PC-3 (cell line): ENCODE data around the gene ZNF699. TPM values are rescaled to one million over a fixed set of nuclear protein-coding genes. Genes with fewer than 3 reads are reported as not detected.
"Not testable (repeated sequence)": the region's sequence is repeated elsewhere in the genome, so short reads cannot be mapped to it uniquely, and the experiment has no call there.

ENCODE experiments used
- ATAC-seq: fragments of 200-7000 bp; cut with Tn5 transposase; 2 replicates; pipeline ENCODE4 v1.9.1; 2020; ENCODE audit warnings: mild to moderate bottlenecking, moderate library complexity
- BruUV-seq: library from RNA; stranded (reverse); fragments of 400-500 nt; replicated peaks from 2 replicates; lab custom pipeline; 2021; lab: Mats Ljungman, UMichigan
- CTCF ChIA-PET: fragments of 300-600 bp; sonication (Branson Sonifier 250); formaldehyde crosslinking; loops from one replicate; lab custom pipeline; 2022; ENCODE audit warnings: antibody characterized with exemption; lab: Charles Lee
- POLR2A ChIA-PET: fragments of 300-600 bp; sonication (Branson Sonifier 250); formaldehyde crosslinking; loops from one replicate; lab custom pipeline; 2022; ENCODE audit warnings: antibody characterized with exemption; ENCODE audit not compliant: unreplicated experiment; lab: Charles Lee
- DNase-seq: peaks from one replicate; pipeline ENCODE4 v3.0.0-alpha.2; 2015
- H2AFZ ChIP-seq: fragments of 300-600 bp; sonication (generic); 2 replicates; pipeline ENCODE4 v1.6.0; 2016; ENCODE audit warnings: antibody characterized with exemption, low read length
- H3F3A ChIP-seq: fragments of 300-600 bp; sonication (generic); one replicate; pipeline ENCODE4 v1.6.0; 2017; ENCODE audit warnings: antibody characterized with exemption, low read length, control low read depth, mild to moderate bottlenecking; ENCODE audit not compliant: unreplicated experiment
- H3K27ac ChIP-seq: fragments of 300-600 bp; sonication (generic); 2 replicates; pipeline ENCODE4 v1.5.1; 2016; ENCODE audit warnings: mild to moderate bottlenecking, low read length
- H3K27me3 ChIP-seq: fragments of 300-600 bp; sonication (generic); 2 replicates; pipeline ENCODE4 v1.6.1; 2016; ENCODE audit warnings: low read length, mixed read lengths
- H3K36me3 ChIP-seq: fragments of 300-600 bp; sonication (generic); 2 replicates; pipeline ENCODE4 v1.6.1; 2016; ENCODE audit warnings: low read depth, mixed run types, low read length, mixed read lengths
- H3K4me1 ChIP-seq: fragments of 300-600 bp; sonication (generic); 2 replicates; pipeline ENCODE4 v1.5.1; 2016; ENCODE audit warnings: low read length; ENCODE audit not compliant: insufficient read depth
- H3K4me2 ChIP-seq: fragments of 300-600 bp; sonication (generic); 2 replicates; pipeline ENCODE4 v1.6.0; 2016; ENCODE audit warnings: low read length
- H3K4me3 ChIP-seq: fragments of 300-600 bp; sonication (generic); 2 replicates; pipeline ENCODE4 v1.5.1; 2016; ENCODE audit warnings: mild to moderate bottlenecking, low read length, mixed read lengths
- H3K79me2 ChIP-seq: fragments of 300-600 bp; sonication (generic); 2 replicates; pipeline ENCODE4 v1.6.1; 2017; ENCODE audit warnings: low read length, mixed read lengths
- H3K9ac ChIP-seq: fragments of 300-600 bp; sonication (generic); 2 replicates; pipeline ENCODE4 v1.6.0; 2016; ENCODE audit warnings: mild to moderate bottlenecking, low read length
- H3K9me2 ChIP-seq: fragments of 300-600 bp; sonication (generic); replicated peaks from 2 replicates; pipeline ENCODE4 v1.6.1; 2016; ENCODE audit warnings: mixed run types, low read length, mixed read lengths
- H3K9me3 ChIP-seq: fragments of 300-600 bp; sonication (generic); 2 replicates; pipeline ENCODE4 v1.6.1; 2016; ENCODE audit warnings: low read length, mixed read lengths
- H4K20me1 ChIP-seq: fragments of 300-600 bp; sonication (generic); 2 replicates; pipeline ENCODE4 v1.6.1; 2016; ENCODE audit warnings: low read length, mixed read lengths
- EZH2 ChIP-seq: fragments of 300-600 bp; sonication (generic); IDR thresholded peaks from one replicate; pipeline ENCODE4 v1.6.1; 2017; ENCODE audit warnings: antibody characterized with exemption, mild to moderate bottlenecking, low read length; ENCODE audit not compliant: unreplicated experiment
- EZH2phosphoT487 ChIP-seq: fragments of 300-600 bp; sonication (generic); IDR thresholded peaks from 2 replicates; pipeline ENCODE4 v1.6.1; 2018; ENCODE audit warnings: mild to moderate bottlenecking, antibody characterized with exemption, low read length, borderline replicate concordance
- intact Hi-C: fragments of 100-400 bp; cut with micrococcal nuclease; formaldehyde crosslinking; loops from 2 replicates; pipeline ENCODE4 v1.9.0; 2023
- total RNA-seq: library from RNA; depleted of rRNA; stranded (reverse); fragments of >200 nt; gene quantifications from 2 replicates; pipeline ENCODE4 v1.2.3, GENCODE V29; 2014
- TF ChIP-seq, protein P1 (sequence below): fragments of 300-600 bp; sonication (generic); conservative IDR thresholded peaks from 2 replicates; pipeline ENCODE4 v1.5.1; 2017; ENCODE audit warnings: antibody characterized with exemption, low read depth, mild to moderate bottlenecking, low read length

Gene ZNF699
- total RNA-seq, 1 experiment from 2014 or later, result 30.9 TPM

GRCh38 chr19:9324584-9324962 is 14.9 kb upstream of the ZNF699 start:
- CTCF ChIA-PET, result no interaction called here
- peak overlapping the region; percentile 84 for H2AFZ ChIP-seq
- H3K36me3 ChIP-seq, result peaks cover 48% of the 10 kb centered on the region
- POLR2A ChIA-PET, result no interaction called here
- H3K9me3 ChIP-seq, result peaks cover 32% of the 10 kb centered on the region
- TF ChIP-seq, protein P1, sequence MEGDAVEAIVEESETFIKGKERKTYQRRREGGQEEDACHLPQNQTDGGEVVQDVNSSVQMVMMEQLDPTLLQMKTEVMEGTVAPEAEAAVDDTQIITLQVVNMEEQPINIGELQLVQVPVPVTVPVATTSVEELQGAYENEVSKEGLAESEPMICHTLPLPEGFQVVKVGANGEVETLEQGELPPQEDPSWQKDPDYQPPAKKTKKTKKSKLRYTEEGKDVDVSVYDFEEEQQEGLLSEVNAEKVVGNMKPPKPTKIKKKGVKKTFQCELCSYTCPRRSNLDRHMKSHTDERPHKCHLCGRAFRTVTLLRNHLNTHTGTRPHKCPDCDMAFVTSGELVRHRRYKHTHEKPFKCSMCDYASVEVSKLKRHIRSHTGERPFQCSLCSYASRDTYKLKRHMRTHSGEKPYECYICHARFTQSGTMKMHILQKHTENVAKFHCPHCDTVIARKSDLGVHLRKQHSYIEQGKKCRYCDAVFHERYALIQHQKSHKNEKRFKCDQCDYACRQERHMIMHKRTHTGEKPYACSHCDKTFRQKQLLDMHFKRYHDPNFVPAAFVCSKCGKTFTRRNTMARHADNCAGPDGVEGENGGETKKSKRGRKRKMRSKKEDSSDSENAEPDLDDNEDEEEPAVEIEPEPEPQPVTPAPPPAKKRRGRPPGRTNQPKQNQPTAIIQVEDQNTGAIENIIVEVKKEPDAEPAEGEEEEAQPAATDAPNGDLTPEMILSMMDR, result no peak
- DNase-seq (no peak), ATAC-seq (no peak)
- peak overlapping the region; percentile 72 for H3K9ac ChIP-seq
- intact Hi-C loops, result no loop called here
- peaks cover 8% of the 10 kb centered on the region for H3K79me2 ChIP-seq
- H3K4me1 ChIP-seq, result no peaks in the 10 kb centered on the region
- H3K27ac ChIP-seq, result no peak overlapping the region; the same call in 1 of the 2 replicates
- no peaks in the 10 kb centered on the region for H3K9me2 ChIP-seq
- no peaks in the 10 kb centered on the region for H4K20me1 ChIP-seq
- no peaks in the 10 kb centered on the region for H3F3A ChIP-seq
- BruUV-seq, result TSS peak; percentile 80
- peak overlapping the region; percentile 74 for H3K4me2 ChIP-seq
- no peaks in the 10 kb centered on the region for H3K27me3 ChIP-seq
- peak overlapping the region; percentile 67 for H3K4me3 ChIP-seq

DNA sequence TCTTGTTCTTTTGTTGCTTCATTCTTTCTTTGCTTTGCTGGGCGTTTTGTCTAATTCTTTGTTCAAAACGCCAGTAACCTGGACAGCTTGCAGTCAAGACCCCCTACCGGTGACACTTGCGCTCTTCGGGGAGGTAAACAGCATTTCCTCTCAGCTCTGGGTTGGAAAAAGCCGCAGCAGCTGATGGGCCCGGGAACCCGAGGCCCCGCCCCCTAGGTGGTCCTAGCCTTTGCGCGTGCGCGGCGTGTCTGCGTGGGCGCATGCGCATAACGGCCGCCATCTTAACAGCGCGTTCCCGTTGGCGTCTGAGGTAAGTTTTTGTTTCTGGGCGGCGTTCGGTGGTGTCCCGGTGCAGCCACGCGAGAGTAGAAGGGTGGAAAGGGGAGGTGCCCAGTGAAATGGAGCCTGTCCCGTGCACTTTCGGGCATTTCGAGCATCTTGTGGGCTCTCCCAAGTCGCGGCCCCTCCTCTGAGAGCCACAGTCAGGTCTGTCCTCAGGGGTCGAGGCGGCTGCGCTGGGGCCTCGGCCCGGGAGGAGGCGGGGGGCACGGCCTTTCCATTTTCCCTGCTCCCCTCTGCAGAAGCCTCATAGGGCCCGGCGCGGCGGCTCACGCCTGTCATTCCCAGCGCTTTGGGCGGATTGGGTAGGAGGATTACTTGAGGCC is 14.4 kb upstream of the ZNF699 start, which contains the start of gene ZNF559:
TSS of gene ZNF559 (plus strand) at position 261 of the 665 bp plus-strand sequence. CDS start 14,371 bp downstream, outside the sequence.
- intact Hi-C loops, result no loop called here
- TF ChIP-seq, protein P1, result peak; percentile 38; the same call in 1 of the 2 replicates
- no peak for TF ChIP-seq EZH2
- CTCF ChIA-PET, result interaction anchor here (0.6 kb wide), 1 partner anchor 502 kb away, joined by 5 read pairs; no protein-coding TSS in a partner anchor
- Histone ChIP-seq H3K9me3 (peaks cover 29% of the 10 kb centered on the region), H3K79me2 (peaks cover 8% of the 10 kb centered on the region), H3F3A (no peaks in the 10 kb centered on the region), H3K36me3 (peaks cover 44% of the 10 kb centered on the region), H3K9me2 (no peaks in the 10 kb centered on the region), H3K27ac (peak within 1 kb of the TSS; percentile 9; the same call in 1 of the 2 replicates), H3K4me1 (no peaks in the 10 kb centered on the region), H4K20me1 (no peaks in the 10 kb centered on the region), H3K4me3 (peak within 1 kb of the TSS; percentile 67), H3K9ac (peak within 1 kb of the TSS; percentile 72), H2AFZ (peak within 1 kb of the TSS; percentile 84), H3K4me2 (peak within 1 kb of the TSS; percentile 74), H3K27me3 (no peaks in the 10 kb centered on the region)
- ATAC-seq, result peak; percentile 96
- POLR2A ChIA-PET, result no interaction called here
- DNase-seq, result peak; percentile 96
- no TSS peak for BruUV-seq

DNA sequence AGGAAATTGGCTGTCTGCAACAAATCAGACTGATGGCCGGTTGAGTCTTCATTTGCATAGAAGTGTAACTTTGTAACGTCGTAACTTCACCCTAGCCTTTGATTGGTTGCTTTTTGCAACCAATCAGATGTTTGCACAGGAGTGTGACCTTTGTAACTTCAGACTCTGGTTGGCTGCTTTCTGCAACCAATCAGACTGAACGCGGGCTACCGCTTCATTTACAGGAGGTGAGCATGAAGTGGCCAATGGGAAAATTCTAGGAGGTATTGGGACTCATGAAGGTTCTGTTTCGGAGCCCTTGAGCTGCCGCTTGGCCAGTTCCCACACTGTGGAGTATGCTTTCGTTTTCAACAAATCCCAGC is 13.9 kb upstream of the ZNF699 start:
- TF ChIP-seq, protein P1, result no peak
- TF ChIP-seq EZH2 (no peak), EZH2phosphoT487 (no peak)
- Histone ChIP-seq H3K4me1 (no peaks in the 10 kb centered on the region), H3K9ac (peak overlapping the region; percentile 72; the same call in 1 of the 2 replicates), H2AFZ (peak overlapping the region; percentile 84), H3K27ac (0 out of 2 replicates have a peak overlapping the region, but pooled peaks have one; percentile 6), H4K20me1 (no peaks in the 10 kb centered on the region), H3K9me2 (no peaks in the 10 kb centered on the region), H3K27me3 (no peaks in the 10 kb centered on the region), H3K4me3 (peak overlapping the region; percentile 67), H3K36me3 (peaks cover 39% of the 10 kb centered on the region), H3F3A (no peaks in the 10 kb centered on the region), H3K4me2 (peak overlapping the region; percentile 74), H3K9me3 (peaks cover 25% of the 10 kb centered on the region), H3K79me2 (peaks cover 8% of the 10 kb centered on the region)
- peak; percentile 50 for DNase-seq
- ChIA-PET POLR2A (no interaction called here), CTCF (interaction anchor here (0.6 kb wide), 1 partner anchor 503 kb away, joined by 5 read pairs; no protein-coding TSS in a partner anchor)
- BruUV-seq, result TSS peak; percentile 69
- peak; percentile 66 for ATAC-seq
- intact Hi-C loops, result no loop called here

DNA sequence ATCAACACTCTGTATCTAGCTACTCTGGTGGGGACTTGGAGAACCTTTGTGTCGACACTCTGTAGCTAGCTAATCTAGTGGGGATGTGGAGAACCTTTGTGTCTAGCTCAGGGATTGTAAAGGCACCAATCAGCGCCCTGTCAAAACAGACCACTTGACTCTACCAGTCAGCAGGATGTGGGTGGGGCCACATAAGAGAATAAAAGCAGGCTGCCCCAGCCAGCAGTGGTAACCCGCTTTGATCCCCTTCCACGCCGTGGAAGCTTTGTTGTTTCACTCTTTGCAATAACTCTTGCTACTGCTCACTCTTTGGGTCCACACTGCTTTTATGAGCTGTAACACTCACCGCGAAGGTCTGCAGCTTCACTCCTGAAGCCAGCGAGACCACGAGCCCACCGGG is 12.6 kb upstream of the ZNF699 start:
- H3K27ac ChIP-seq, H4K20me1 ChIP-seq, H3K27me3 ChIP-seq, ATAC-seq, H3K4me3 ChIP-seq, H3F3A ChIP-seq, POLR2A ChIA-PET, H3K79me2 ChIP-seq, H3K9me2 ChIP-seq, CTCF ChIA-PET, H3K4me1 ChIP-seq, BruUV-seq, intact Hi-C loops, H2AFZ ChIP-seq, H3K4me2 ChIP-seq, H3K9ac ChIP-seq, DNase-seq: not testable (repeated sequence)
- H3K9me3 ChIP-seq, result peaks cover 14% of the 10 kb centered on the region
- peaks cover 27% of the 10 kb centered on the region for H3K36me3 ChIP-seq
